Stimulated activated naive CD4-positive, alpha-beta T cell (primary cell): ENCODE results near the gene RECQL.

Experiments used
- DNase-seq, 6 experiments: peaks; one replicate each; lab custom pipeline; 2025; lab: John Stamatoyannopoulos, UW

The RECQL gene

GRCh38 chr12:21501258-21502163, at the start of gene RECQL, which contains the start of gene GOLT1B:
Gene RECQL (minus strand): TSS chr12:21501635. CDS start chr12:21499570, 2,065 bp downstream.
Gene GOLT1B (plus strand): TSS chr12:21501789. CDS start chr12:21501924, 135 bp downstream.
- DNase-seq: peak; percentile 75 to 96 (median 92)

GRCh38 chr12:21547437-21547836, 46.0 kb upstream of the RECQL start:
- DNase-seq: no peak

- DNase-seq: no peak
Observed at GRCh38 chr12:21546716-21547115, 45.3 kb upstream of the RECQL start.

- no peak for DNase-seq
Observed at GRCh38 chr12:21545557-21545956, 44.1 kb upstream of the RECQL start.

GRCh38 chr12:21543151-21543550, 41.7 kb upstream of the RECQL start:
- no peak for DNase-seq

- DNase-seq: no peak
Observed at GRCh38 chr12:21542403-21542802, 41.0 kb upstream of the RECQL start.

GRCh38 chr12:21541773-21542172, 40.3 kb upstream of the RECQL start:
- no peak for DNase-seq

- DNase-seq: no peak
Observed at GRCh38 chr12:21539797-21540196, 38.4 kb upstream of the RECQL start.

- no peak for DNase-seq
Observed at GRCh38 chr12:21538061-21538653, 36.7 kb upstream of the RECQL start.

- DNase-seq: no peak
Observed at GRCh38 chr12:21529456-21529855, 28.0 kb upstream of the RECQL start.

- DNase-seq: no peak
Observed at GRCh38 chr12:21528953-21529352, 27.5 kb upstream of the RECQL start.

- peak; percentile 15 to 60 (median 34) for DNase-seq
Observed at GRCh38 chr12:21527451-21528180, 26.2 kb upstream of the RECQL start.

GRCh38 chr12:21526721-21527345, 25.4 kb upstream of the RECQL start:
- DNase-seq: no peak

GRCh38 chr12:21526053-21526452, 24.6 kb upstream of the RECQL start, which contains the start of gene SPX:
Gene SPX (plus strand): TSS chr12:21526296. CDS start chr12:21526473, 177 bp downstream.
- no peak for DNase-seq

GRCh38 chr12:21523148-21523547, 21.7 kb upstream of the RECQL start:
- no peak for DNase-seq

GRCh38 chr12:21521541-21521940, 20.1 kb upstream of the RECQL start:
- no peak for DNase-seq

GRCh38 chr12:21518451-21518850, 17.0 kb upstream of the RECQL start:
- no peak for DNase-seq

- no peak for DNase-seq
Observed at GRCh38 chr12:21516281-21516680, 14.8 kb upstream of the RECQL start.

GRCh38 chr12:21509768-21510167, 8.3 kb upstream of the RECQL start:
- DNase-seq: peak in 3 of 6 experiments; percentile 13 to 16 (median 13)

- DNase-seq: no peak
Observed at GRCh38 chr12:21507849-21508248, 6.4 kb upstream of the RECQL start.

GRCh38 chr12:21505888-21506287, 4.5 kb upstream of the RECQL start:
- no peak for DNase-seq

GRCh38 chr12:21502872-21503271, 1.4 kb upstream of the RECQL start:
- no peak for DNase-seq
